ENCODE data around the gene HOXA3. TPM values are rescaled to one million over a fixed set of nuclear protein-coding genes. Genes with fewer than 3 reads are reported as not detected.
A peak's percentile ranks its signal among the peaks of the same experiment; 100 is the strongest.

The HOXA3 gene
- total RNA-seq, 2 donors from 2014 or later, result not detected

- DNase-seq, result peak in 1 of 2 donors; percentile 1
- H3K36me3 Mint-ChIP-seq (ENCODE audit: insufficient read depth in 2 of 2), result no peaks in the 10 kb centered on the region
These were observed 33.7 kb upstream of the HOXA3 start for GRCh38 chr7:27185854-27186667.

GRCh38 chr7:27185013-27185853, 32.9 kb upstream of the HOXA3 start, which contains the start of gene HOXA11:
Gene HOXA11 (minus strand): TSS chr7:27185232. CDS start chr7:27185144, 88 bp downstream.
- peak within 1 kb of the TSS; percentile 79 to 85 for H3K4me3 Mint-ChIP-seq
- no peaks in the 10 kb centered on the region for H3K36me3 Mint-ChIP-seq (ENCODE audit: insufficient read depth in 2 of 2)
- H3K27me3 Mint-ChIP-seq (ENCODE audit: low read depth), result peaks cover 77% of the 10 kb centered on the region
- peaks cover 46% of the 10 kb centered on the region for H3K4me1 Mint-ChIP-seq (ENCODE audit: low read depth)
- H3K27ac Mint-ChIP-seq, result peak within 1 kb of the TSS; percentile 70
- H3K9me3 Mint-ChIP-seq, result no peaks in the 10 kb centered on the region
- DNase-seq, result peak in 1 of 2 donors; percentile 19
- peak; percentile 2 to 32 for ATAC-seq (replicated peaks in 1 of 2)

More at GRCh38 chr7:27185854-27186667, 33.7 kb upstream of the HOXA3 start:
- Mint-ChIP-seq H3K27me3 (ENCODE audit: low read depth) (peaks cover 78% of the 10 kb centered on the region), H3K27ac (peak overlapping the region; percentile 70), H3K4me3 (peak overlapping the region; percentile 79 to 85), H3K9me3 (no peaks in the 10 kb centered on the region), H3K4me1 (ENCODE audit: low read depth) (peaks cover 48% of the 10 kb centered on the region)
- ATAC-seq (replicated peaks in 1 of 2), result no peak

- DNase-seq (peak in 1 of 2 donors; percentile 55), ATAC-seq (replicated peaks in 1 of 2) (peak; percentile 48 to 56)
- Mint-ChIP-seq H3K27ac (peak overlapping the region; percentile 24), H3K4me3 (peak overlapping the region; percentile 79 to 85), H3K36me3 (ENCODE audit: insufficient read depth in 2 of 2) (no peaks in the 10 kb centered on the region), H3K27me3 (ENCODE audit: low read depth) (peaks cover 77% of the 10 kb centered on the region), H3K4me1 (ENCODE audit: low read depth) (peaks cover 50% of the 10 kb centered on the region), H3K9me3 (no peaks in the 10 kb centered on the region)
These were observed 32.1 kb upstream of the HOXA3 start for GRCh38 chr7:27184337-27185012.

- Mint-ChIP-seq H3K27ac (no peak overlapping the region), H3K9me3 (no peaks in the 10 kb centered on the region), H3K4me3 (peak overlapping the region; percentile 79 to 85), H3K4me1 (ENCODE audit: low read depth) (peaks cover 45% of the 10 kb centered on the region), H3K27me3 (ENCODE audit: low read depth) (peaks cover 77% of the 10 kb centered on the region), H3K36me3 (ENCODE audit: insufficient read depth in 2 of 2) (no peaks in the 10 kb centered on the region)
- ATAC-seq (replicated peaks in 1 of 2) (no peak), DNase-seq (peak in 1 of 2 donors; percentile 2)
These were observed 31.4 kb upstream of the HOXA3 start for GRCh38 chr7:27183682-27184336.

- Mint-ChIP-seq H3K27me3 (ENCODE audit: low read depth) (peaks cover 77% of the 10 kb centered on the region), H3K4me3 (peak overlapping the region in 1 of 2 donors; percentile 85), H3K36me3 (ENCODE audit: insufficient read depth in 2 of 2) (no peaks in the 10 kb centered on the region), H3K9me3 (no peaks in the 10 kb centered on the region), H3K27ac (no peak overlapping the region), H3K4me1 (ENCODE audit: low read depth) (peaks cover 38% of the 10 kb centered on the region)
- no peak for ATAC-seq (replicated peaks in 1 of 2)
- peak in 1 of 2 donors; percentile 1 for DNase-seq
These were observed 30.7 kb upstream of the HOXA3 start for GRCh38 chr7:27182861-27183681.

- DNase-seq (no peak), ATAC-seq (replicated peaks in 1 of 2) (no peak)
- H3K27me3 Mint-ChIP-seq (ENCODE audit: low read depth), result peaks cover 77% of the 10 kb centered on the region
- H3K4me3 Mint-ChIP-seq, result no peak overlapping the region
- no peaks in the 10 kb centered on the region for H3K9me3 Mint-ChIP-seq
- peaks cover 31% of the 10 kb centered on the region for H3K4me1 Mint-ChIP-seq (ENCODE audit: low read depth)
- no peaks in the 10 kb centered on the region for H3K36me3 Mint-ChIP-seq (ENCODE audit: insufficient read depth in 2 of 2)
- H3K27ac Mint-ChIP-seq, result no peak overlapping the region
These were observed 30.0 kb upstream of the HOXA3 start for GRCh38 chr7:27182285-27182841.

GRCh38 chr7:27181795-27182275, 29.5 kb upstream of the HOXA3 start:
- H3K27ac Mint-ChIP-seq, result no peak overlapping the region
- no peak overlapping the region for H3K4me3 Mint-ChIP-seq
- H3K4me1 Mint-ChIP-seq (ENCODE audit: low read depth), result peaks cover 30% of the 10 kb centered on the region
- no peak for ATAC-seq (replicated peaks in 1 of 2)
- H3K27me3 Mint-ChIP-seq (ENCODE audit: low read depth), result peaks cover 73% of the 10 kb centered on the region
- no peaks in the 10 kb centered on the region for H3K36me3 Mint-ChIP-seq (ENCODE audit: insufficient read depth in 2 of 2)
- no peaks in the 10 kb centered on the region for H3K9me3 Mint-ChIP-seq
- DNase-seq, result peak in 1 of 2 donors; percentile 0

- Mint-ChIP-seq H3K9me3 (no peaks in the 10 kb centered on the region), H3K4me3 (no peak overlapping the region), H3K4me1 (ENCODE audit: low read depth) (peaks cover 23% of the 10 kb centered on the region), H3K36me3 (ENCODE audit: insufficient read depth in 2 of 2) (no peaks in the 10 kb centered on the region), H3K27me3 (ENCODE audit: low read depth) (peaks cover 66% of the 10 kb centered on the region), H3K27ac (no peak overlapping the region)
- ATAC-seq (replicated peaks in 1 of 2) (no peak), DNase-seq (no peak)
These were observed 28.3 kb upstream of the HOXA3 start for GRCh38 chr7:27180431-27181420.

- ATAC-seq (replicated peaks in 1 of 2) (peak; percentile 73), DNase-seq (peak; percentile 73 to 80)
- Mint-ChIP-seq H3K4me1 (ENCODE audit: low read depth) (peaks cover 13% of the 10 kb centered on the region), H3K27me3 (ENCODE audit: low read depth) (peaks cover 65% of the 10 kb centered on the region), H3K36me3 (ENCODE audit: insufficient read depth in 2 of 2) (no peaks in the 10 kb centered on the region), H3K27ac (no peak overlapping the region), H3K9me3 (no peaks in the 10 kb centered on the region), H3K4me3 (peak overlapping the region; percentile 12 to 67)
These were observed 27.4 kb upstream of the HOXA3 start for GRCh38 chr7:27179503-27180430.

- Mint-ChIP-seq H3K36me3 (ENCODE audit: insufficient read depth in 2 of 2) (no peaks in the 10 kb centered on the region), H3K9me3 (no peaks in the 10 kb centered on the region), H3K4me1 (ENCODE audit: low read depth) (peaks cover 11% of the 10 kb centered on the region), H3K27ac (no peak overlapping the region), H3K4me3 (no peak overlapping the region), H3K27me3 (ENCODE audit: low read depth) (peaks cover 69% of the 10 kb centered on the region)
- no peak for DNase-seq
- no peak for ATAC-seq (replicated peaks in 1 of 2)
These were observed 26.6 kb upstream of the HOXA3 start for GRCh38 chr7:27179030-27179429.

Data from activated T-cell treated with anti-CD3 and anti-CD28 coated beads, Interleukin-2, amount 50 U/mL, for 72 hours (primary cell).